Endothelial cell of umbilical vein (primary cell): ENCODE data around the gene ZNF503. TPM values are rescaled to one million over a fixed set of nuclear protein-coding genes. Genes with fewer than 3 reads are reported as not detected.
A peak's percentile ranks its signal among the peaks of the same experiment; 100 is the strongest.

Source experiments
- BruUV-seq: library from RNA; stranded (reverse); fragments of 400-500 nt; replicated peaks from 2 replicates; lab custom pipeline; 2021; lab: Mats Ljungman, UMichigan
- CTCF ChIA-PET: fragments of 300-600, 350-600 bp; sonication (Branson Sonifier 250); formaldehyde crosslinking; loops from one replicate; lab custom pipeline; 2021; ENCODE audit warnings: antibody characterized with exemption, inconsistent platforms; lab: Charles Lee
- POLR2A ChIA-PET: fragments of 300-600, 350-600 bp; sonication (Branson Sonifier 250); formaldehyde crosslinking; loops from one replicate; lab custom pipeline; 2021; ENCODE audit warnings: antibody characterized with exemption, inconsistent platforms; lab: Charles Lee
- DNase-seq: peaks from one replicate; pipeline ENCODE4 v3.0.0-alpha.2; 2011; ENCODE audit warnings: low read depth, low spot score
- FAIRE-seq: peaks from 2 replicates; lab custom pipeline; 2011; peaks lifted over from hg19 to GRCh38; lab: Jason Lieb, UNC
- H2AFZ ChIP-seq: 2 replicates; pipeline ENCODE4 v1.6.0; 2012; ENCODE audit warnings: low read depth, low read length, control low read depth, inconsistent platforms
- H3K27ac ChIP-seq: 2 replicates; pipeline ENCODE4 v1.5.1; 2011; ENCODE audit warnings: low read depth, mild to moderate bottlenecking, control low read depth, low read length, moderate library complexity; ENCODE audit not compliant: insufficient read depth
- H3K27me3 ChIP-seq, 2 experiments: 2 replicates each; pipeline versions ENCODE4 v1.6.0 to v1.6.1; 2011; ENCODE audit warnings: low read length in 2 of 2, mixed read lengths in 1 of 2; ENCODE audit not compliant: control insufficient read depth in 2 of 2, insufficient read depth in 2 of 2
- H3K36me3 ChIP-seq, 2 experiments: 2 replicates in 1 of 2; 3 replicates in 1 of 2; pipeline ENCODE4 v1.5.1; 2011; ENCODE audit warnings: low read length in 2 of 2, mild to moderate bottlenecking in 1 of 2, moderate library complexity in 1 of 2; ENCODE audit not compliant: control insufficient read depth in 2 of 2, insufficient read depth in 2 of 2; ENCODE audit errors: extremely low read depth in 1 of 2
- H3K4me1 ChIP-seq: 3 replicates; pipeline ENCODE4 v1.5.1; 2011; ENCODE audit warnings: mild to moderate bottlenecking, low read length; ENCODE audit not compliant: control insufficient read depth, insufficient read depth; ENCODE audit errors: extremely low read depth
- H3K4me2 ChIP-seq: 2 replicates; pipeline ENCODE4 v1.6.1; 2011; ENCODE audit warnings: low read length, control low read depth, mixed read lengths; ENCODE audit not compliant: insufficient read depth
- H3K4me3 ChIP-seq, 3 experiments: fragments of 200-600 bp in 1 of 3; sonication (generic), shearing (Covaris generic) in 1 of 3; replicated peaks in 1 of 3; 2 replicates each; pipeline ENCODE4 v1.5.1; 2011 to 2016; ENCODE audit warnings: control low read depth in 3 of 3, low read length in 3 of 3, mild to moderate bottlenecking in 2 of 3, inconsistent platforms in 1 of 3, low read depth in 1 of 3, moderate library complexity in 1 of 3; ENCODE audit not compliant: insufficient read depth in 1 of 3
- H3K79me2 ChIP-seq: 2 replicates; pipeline ENCODE4 v1.6.0; 2012; ENCODE audit warnings: low read length, inconsistent platforms; ENCODE audit not compliant: control insufficient read depth, insufficient read depth
- H3K9ac ChIP-seq: replicated peaks from 2 replicates; pipeline ENCODE3; 2011; ENCODE audit warnings: low read length, control low read depth; ENCODE audit not compliant: insufficient read depth; ENCODE audit errors: extremely low read depth
- H3K9me1 ChIP-seq: replicated peaks from 3 replicates; pipeline ENCODE4 v1.6.0; 2011; ENCODE audit warnings: mild to moderate bottlenecking, low read length; ENCODE audit not compliant: control insufficient read depth, insufficient read depth; ENCODE audit errors: extremely low read depth
- H3K9me3 ChIP-seq: replicated peaks from 2 replicates; pipeline ENCODE4 v1.5.1; 2012; ENCODE audit warnings: low read length, inconsistent platforms; ENCODE audit not compliant: control insufficient read depth, insufficient read depth
- H4K20me1 ChIP-seq: replicated peaks from 2 replicates; pipeline ENCODE3; 2011; ENCODE audit warnings: mild to moderate bottlenecking, low read length; ENCODE audit not compliant: control insufficient read depth, insufficient read depth; ENCODE audit errors: extremely low read depth
- EZH2 ChIP-seq: IDR thresholded peaks from 2 replicates; pipeline ENCODE4 v1.6.1; 2012; ENCODE audit warnings: borderline replicate concordance, low read depth, mild to moderate bottlenecking, moderate library complexity, low read length, inconsistent platforms; ENCODE audit not compliant: severe bottlenecking
- JUN ChIP-seq: IDR thresholded peaks from 2 replicates; pipeline ENCODE4 v1.6.1; 2011; ENCODE audit warnings: borderline replicate concordance, low read depth; ENCODE audit not compliant: insufficient read length, insufficient read depth
- MYC ChIP-seq: IDR thresholded peaks from one replicate; pipeline ENCODE4 v1.6.1; 2011; ENCODE audit warnings: mild to moderate bottlenecking, low read depth, low read length
- POLR2A ChIP-seq: IDR thresholded peaks from 2 replicates; pipeline ENCODE4 v1.6.1; 2012; ENCODE audit warnings: low read depth, mild to moderate bottlenecking, control low read depth, low read length
- POLR2AphosphoS5 ChIP-seq: IDR thresholded peaks from 2 replicates; pipeline ENCODE4 v1.6.1; 2012; ENCODE audit warnings: low read depth, mild to moderate bottlenecking, control low read depth, low read length, moderate library complexity; ENCODE audit not compliant: insufficient read depth
- dilution Hi-C: fragments of 300-500 bp; cut with MboI; formaldehyde crosslinking; loops from one replicate; pipeline ENCODE4 v1.15.0; 2019; ENCODE audit warnings: low sequenced_read_pairs; ENCODE audit not compliant: extremely low pct_ligation_motif_present
- intact Hi-C: fragments of 100-400 bp; cut with micrococcal nuclease; formaldehyde crosslinking; loops from one replicate; pipeline ENCODE4 v1.10.0; 2022
- polyA plus RNA-seq, 4 experiments: library from polyadenylated mRNA; depleted of rRNA in 3 of 4; stranded (reverse) in 3 of 4; unstranded in 1 of 4; fragments of >200 nt; gene quantifications; 2 replicates each; pipeline versions ENCODE4 v1.2.1 to v1.2.3, GENCODE V29; 2011 to 2012; ENCODE audit warnings: missing spikeins in 1 of 4
- total RNA-seq: library from RNA; stranded (reverse); gene quantifications from 2 replicates; pipeline ENCODE4 v1.2.3, GENCODE V29; 2021
- TF ChIP-seq, protein P1 (sequence below), 2 donors: IDR thresholded peaks; 1 replicate in 1 of 2; 2 replicates in 1 of 2; pipeline ENCODE4 v1.5.1; 2011; ENCODE audit warnings: low read length in 2 of 2, mild to moderate bottlenecking in 2 of 2, moderate library complexity in 2 of 2, control low read depth in 1 of 2, inconsistent platforms in 1 of 2, low read depth in 1 of 2; ENCODE audit not compliant: insufficient read depth in 1 of 2; ENCODE audit errors: extremely low read depth in 1 of 2

The ZNF503 gene
- total and polyA plus RNA-seq, 2 donors (not counting 3 experiments of a cell fraction or from before 2014, with no cell fraction given) = 0.58 to 2.2 TPM

DNA sequence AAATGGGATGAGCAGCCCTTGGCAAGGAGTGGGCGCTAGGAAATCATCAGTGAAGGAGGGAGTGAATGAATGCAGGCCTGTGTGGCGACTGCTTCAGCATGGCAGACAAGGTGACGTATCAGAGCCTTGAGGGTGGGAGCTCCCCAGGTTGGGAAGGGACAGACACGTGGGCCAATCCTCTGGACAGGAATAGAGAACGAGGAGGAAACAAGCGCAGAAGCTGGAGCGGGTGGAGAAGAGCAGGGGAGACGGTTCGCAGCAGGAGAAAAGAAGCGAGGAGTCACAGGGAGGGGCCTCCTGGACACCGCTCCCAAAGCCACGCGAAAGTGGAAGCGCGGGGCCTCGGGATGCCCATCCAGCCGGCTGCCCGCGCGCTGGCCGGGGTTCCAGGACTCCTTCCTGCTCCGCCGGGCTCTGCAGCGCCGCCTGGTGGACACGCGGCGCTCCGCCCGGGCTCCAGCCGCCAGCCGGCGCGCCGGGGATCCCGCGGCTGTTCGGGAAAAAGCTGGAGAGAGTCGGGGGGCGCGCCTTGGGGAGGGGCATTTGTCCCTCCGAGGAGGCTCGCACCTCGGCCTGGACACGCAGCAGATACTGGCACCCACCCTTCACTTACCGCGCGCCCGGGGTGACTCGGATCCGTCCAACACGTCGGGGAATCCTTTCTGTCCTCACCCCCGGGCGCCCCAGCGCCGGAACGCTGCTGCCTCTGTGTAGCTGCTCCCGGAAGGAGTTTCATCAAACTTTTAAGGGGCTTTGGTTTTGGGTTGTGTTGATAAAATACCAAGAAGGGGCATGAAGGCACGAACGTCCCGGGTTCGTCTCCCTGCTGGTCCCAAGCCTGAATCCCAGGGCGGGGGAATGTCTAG, 6.3 kb downstream of the ZNF503 start:
- no peaks in the 10 kb centered on the region for H3K9me3 ChIP-seq
- TF ChIP-seq POLR2A (no peak), POLR2AphosphoS5 (no peak), JUN (no peak), MYC (no peak), EZH2 (no peak)
- TF ChIP-seq, protein P1, sequence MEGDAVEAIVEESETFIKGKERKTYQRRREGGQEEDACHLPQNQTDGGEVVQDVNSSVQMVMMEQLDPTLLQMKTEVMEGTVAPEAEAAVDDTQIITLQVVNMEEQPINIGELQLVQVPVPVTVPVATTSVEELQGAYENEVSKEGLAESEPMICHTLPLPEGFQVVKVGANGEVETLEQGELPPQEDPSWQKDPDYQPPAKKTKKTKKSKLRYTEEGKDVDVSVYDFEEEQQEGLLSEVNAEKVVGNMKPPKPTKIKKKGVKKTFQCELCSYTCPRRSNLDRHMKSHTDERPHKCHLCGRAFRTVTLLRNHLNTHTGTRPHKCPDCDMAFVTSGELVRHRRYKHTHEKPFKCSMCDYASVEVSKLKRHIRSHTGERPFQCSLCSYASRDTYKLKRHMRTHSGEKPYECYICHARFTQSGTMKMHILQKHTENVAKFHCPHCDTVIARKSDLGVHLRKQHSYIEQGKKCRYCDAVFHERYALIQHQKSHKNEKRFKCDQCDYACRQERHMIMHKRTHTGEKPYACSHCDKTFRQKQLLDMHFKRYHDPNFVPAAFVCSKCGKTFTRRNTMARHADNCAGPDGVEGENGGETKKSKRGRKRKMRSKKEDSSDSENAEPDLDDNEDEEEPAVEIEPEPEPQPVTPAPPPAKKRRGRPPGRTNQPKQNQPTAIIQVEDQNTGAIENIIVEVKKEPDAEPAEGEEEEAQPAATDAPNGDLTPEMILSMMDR (IDR thresholded peaks at IDR 0.05; ENCODE audit: extremely low read depth in 1 of 2, insufficient read depth in 1 of 2, low read depth in 1 of 2, low read length in 2 of 2) = peak; percentile 83 to 92
- peak overlapping the region; percentile 62 for H3K4me2 ChIP-seq
- H2AFZ ChIP-seq = peak overlapping the region; percentile 48
- ChIA-PET POLR2A (no interaction called here), CTCF (interaction anchor here (0.6 to 2.6 kb wide), 22 partner anchors 9 to 1720 kb away, joined by 3 to 14 read pairs (median 4); no protein-coding TSS in a partner anchor)
- no peaks in the 10 kb centered on the region for H3K36me3 ChIP-seq
- peaks cover 30% of the 10 kb centered on the region for H3K4me1 ChIP-seq
- no peak for FAIRE-seq
- peaks cover 6 to 25% of the 10 kb centered on the region in 2 experiments for H3K27me3 ChIP-seq
- peaks cover 8% of the 10 kb centered on the region for H3K79me2 ChIP-seq
- intact Hi-C loops = loop anchor here (5.0 kb wide), 2 partner anchors 163 to 1717 kb away; no protein-coding TSS in a partner anchor
- H3K9me1 ChIP-seq = no peaks in the 10 kb centered on the region
- peak overlapping the region in 1 of 3 experiments; percentile 11 for H3K4me3 ChIP-seq
- no peak overlapping the region for H3K9ac ChIP-seq
- no TSS peak for BruUV-seq
- dilution Hi-C loops = no loop called here
- no peaks in the 10 kb centered on the region for H4K20me1 ChIP-seq
- peak; percentile 27 for DNase-seq
- H3K27ac ChIP-seq = no peak overlapping the region
